GM10266 (cell line): Measurements from ENCODE around the gene ZNF462.

Experiments
- DNase-seq: peaks from one replicate; pipeline ENCODE4 v3.0.0; 2012; ENCODE audit errors: extremely low spot score
- CTCF ChIP-seq: IDR thresholded peaks from 2 replicates; pipeline ENCODE4 v1.5.1; 2012; ENCODE audit warnings: mild to moderate bottlenecking, low read depth; ENCODE audit not compliant: control insufficient read depth, insufficient read depth; ENCODE audit errors: missing control alignments

Gene ZNF462

GRCh38 chr9:107000218-107000617, 137.3 kb downstream of the ZNF462 start:
- no peak for TF ChIP-seq CTCF
- DNase-seq, result no peak

GRCh38 chr9:107005201-107005600, 142.2 kb downstream of the ZNF462 start:
- no peak for DNase-seq

GRCh38 chr9:107007402-107007801, 144.4 kb downstream of the ZNF462 start:
- no peak for TF ChIP-seq CTCF
- DNase-seq, result no peak

More at GRCh38 chr9:107005201-107005600, 142.2 kb downstream of the ZNF462 start:
- TF ChIP-seq CTCF, result no peak

- no peak for DNase-seq
- TF ChIP-seq CTCF, result no peak
Observed at GRCh38 chr9:107008011-107008410, 145.0 kb downstream of the ZNF462 start.

GRCh38 chr9:107008447-107008846, 145.5 kb downstream of the ZNF462 start:
- DNase-seq, result no peak
- no peak for TF ChIP-seq CTCF

GRCh38 chr9:107016383-107016782, 153.4 kb downstream of the ZNF462 start:
- DNase-seq, result no peak

More at GRCh38 chr9:107016383-107016782, 153.4 kb downstream of the ZNF462 start:
- no peak for TF ChIP-seq CTCF
